Mesenteric fat pad (tissue), 1 donor: ENCODE results near the gene MGAM2. TPM values are rescaled to one million over a fixed set of nuclear protein-coding genes. Genes with fewer than 3 reads are reported as not detected.

ENCODE experiments used
- DNase-seq: peaks from one replicate; pipeline ENCODE4 v3.0.0-alpha.2; 2020; ENCODE audit warnings: low spot score
- total RNA-seq: library from RNA; stranded (reverse); fragmentation: NEBNext Ultra II Directional; extraction: Animal tissue kit (Norgen Biotek cat#: 25700); gene quantifications from one replicate; pipeline ENCODE4 v1.2.1, GENCODE V29; 2021
- donor health status: DM: yes; HTN: yes; CAD: no.

The MGAM2 gene
- total RNA-seq, 1 donor from 2014 or later, result 1.2 TPM

GRCh38 chr7:142175594-142175993, 64.1 kb downstream of the MGAM2 start:
- no peak for DNase-seq

DNA sequence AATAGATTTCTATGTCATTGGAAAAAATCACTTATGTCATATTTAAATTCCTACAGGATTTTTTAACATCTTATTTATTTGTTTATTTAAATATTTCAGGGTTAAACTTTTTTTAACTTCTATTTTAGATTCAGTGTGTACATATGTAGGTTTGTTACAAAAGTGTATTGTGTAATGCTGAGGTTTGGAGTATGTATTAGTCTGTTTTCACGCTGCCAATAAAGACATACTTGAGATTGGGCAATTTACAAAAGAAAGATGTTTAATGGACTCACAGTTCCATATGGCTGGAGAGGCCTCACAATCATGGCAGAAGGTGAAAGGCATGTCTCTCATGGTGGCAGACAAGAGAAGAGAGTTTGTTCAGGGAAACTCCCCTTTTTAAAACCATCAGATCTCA, 65.4 kb downstream of the MGAM2 start:
- no peak for DNase-seq

- no peak for DNase-seq
Measured at GRCh38 chr7:142177869-142178268, 66.4 kb downstream of the MGAM2 start.

DNA sequence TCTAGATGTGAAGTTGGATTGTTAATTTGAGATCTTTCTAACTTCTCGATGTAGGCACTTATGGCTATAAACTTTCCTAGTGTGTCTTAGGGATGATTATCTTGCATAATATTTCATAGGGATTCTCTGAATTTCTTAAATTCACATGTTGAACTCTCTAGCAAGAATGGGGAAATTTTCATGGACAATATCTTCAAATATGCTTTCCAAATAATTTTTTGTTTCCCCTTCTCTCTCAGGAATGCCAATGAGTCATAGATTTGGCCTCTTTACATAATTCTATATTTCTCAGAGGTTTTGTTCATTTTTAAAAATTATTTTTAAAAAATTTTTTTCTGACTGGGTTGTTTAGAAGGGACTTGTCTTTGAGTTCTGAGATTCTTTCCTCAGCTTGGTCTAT, 68.9 kb downstream of the MGAM2 start:
- no peak for DNase-seq

DNA sequence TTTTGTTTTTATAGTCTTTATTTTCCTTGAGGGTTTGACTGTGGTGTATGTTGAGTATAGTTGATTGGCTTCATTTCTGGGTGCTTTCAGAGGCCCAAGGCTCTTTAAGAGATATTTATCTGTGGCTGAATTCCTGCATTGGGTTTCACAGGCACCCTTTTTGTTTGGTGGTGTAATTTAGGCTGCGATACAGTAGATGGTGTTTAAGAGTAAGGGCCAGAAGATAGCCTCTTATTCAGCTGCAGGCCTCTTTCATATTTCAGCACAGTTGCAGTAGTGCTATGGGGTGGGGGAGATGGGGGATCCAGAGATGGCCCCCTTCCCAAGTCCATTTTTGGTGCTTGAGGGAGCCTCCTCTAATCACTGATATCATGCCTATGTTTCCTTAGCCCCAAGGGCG, 69.7 kb downstream of the MGAM2 start:
- DNase-seq, result no peak

- no peak for DNase-seq
Measured at GRCh38 chr7:142181966-142182365, 70.4 kb downstream of the MGAM2 start.

DNA sequence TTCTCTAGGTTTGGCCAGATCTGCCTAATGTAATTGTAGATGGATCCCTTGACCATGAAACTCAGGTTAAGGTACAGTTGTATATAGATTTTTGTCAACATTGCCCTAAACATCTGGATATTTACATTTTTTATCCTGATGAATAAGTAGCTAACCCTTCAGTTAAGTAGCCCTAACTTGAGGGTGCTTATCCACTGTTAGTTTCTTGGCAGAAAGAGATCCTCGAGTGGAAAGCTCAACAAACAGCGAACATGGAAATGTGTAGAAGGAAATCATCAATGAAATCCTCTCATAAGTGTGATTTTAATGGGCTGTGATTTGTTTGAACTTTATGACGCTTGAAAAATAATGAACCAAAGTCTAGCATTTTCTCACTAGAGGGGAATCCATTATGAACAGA, 73.6 kb downstream of the MGAM2 start:
- no peak for DNase-seq

- no peak for DNase-seq
Measured at GRCh38 chr7:142185801-142186200, 74.3 kb downstream of the MGAM2 start.

DNA sequence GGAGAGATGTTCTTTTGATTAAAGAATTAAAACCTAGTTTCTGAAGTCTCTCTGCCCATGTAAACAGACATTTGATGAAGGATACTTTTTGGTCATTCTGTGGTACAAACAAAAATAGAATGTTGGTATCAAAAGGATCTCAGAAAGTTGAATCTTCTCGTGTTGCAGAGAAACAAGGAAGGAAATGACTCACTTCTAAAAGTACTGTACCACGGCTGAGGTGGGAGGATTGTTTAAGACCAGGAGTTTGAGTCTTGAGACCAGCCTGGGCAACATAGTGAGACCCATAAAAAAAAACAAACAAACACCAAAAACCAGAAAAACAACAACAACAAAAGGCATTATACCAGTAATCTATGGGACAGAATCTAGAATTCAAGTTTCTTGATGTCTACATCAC, 76.6 kb downstream of the MGAM2 start:
- no peak for DNase-seq

DNA sequence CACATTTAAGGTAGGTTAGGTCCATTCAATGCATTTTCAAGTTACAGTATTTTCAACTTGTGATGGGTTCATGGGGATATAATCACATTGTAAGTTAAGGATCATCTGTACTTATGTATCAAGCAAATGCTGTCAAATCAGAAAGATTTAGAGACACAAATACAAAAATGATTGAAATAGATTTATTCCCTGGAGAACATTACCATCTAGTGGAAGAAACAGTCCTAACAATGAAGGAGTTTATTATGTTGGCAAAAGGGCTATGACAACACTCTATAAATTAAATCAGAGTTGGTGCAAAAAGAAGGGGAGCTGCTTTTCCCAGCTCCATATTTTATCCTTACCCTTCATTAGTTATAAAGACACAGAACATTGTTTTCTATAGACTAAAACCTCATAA, 77.3 kb downstream of the MGAM2 start:
- no peak for DNase-seq

DNA sequence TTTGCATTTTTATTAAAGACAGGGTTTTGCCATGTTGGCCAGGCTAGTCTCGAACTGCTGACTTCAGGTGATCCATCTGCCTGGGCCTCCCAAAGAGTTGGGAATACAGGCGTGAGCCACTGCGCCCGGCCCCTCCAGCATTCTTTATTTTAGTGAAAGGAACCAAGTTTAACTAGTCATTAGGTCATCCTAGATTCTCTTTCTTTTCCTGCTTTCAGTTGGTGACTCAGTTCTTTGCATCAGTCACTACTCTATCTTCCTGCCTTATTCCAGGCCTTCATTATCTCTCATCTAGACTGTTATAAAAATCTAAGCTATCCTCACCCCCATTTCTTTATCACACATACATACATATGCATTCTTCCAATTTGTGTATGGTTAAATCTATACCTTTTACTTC, 82.7 kb downstream of the MGAM2 start:
- no peak for DNase-seq

GRCh38 chr7:142196066-142196840, 84.7 kb downstream of the MGAM2 start:
- DNase-seq, result no peak

DNA sequence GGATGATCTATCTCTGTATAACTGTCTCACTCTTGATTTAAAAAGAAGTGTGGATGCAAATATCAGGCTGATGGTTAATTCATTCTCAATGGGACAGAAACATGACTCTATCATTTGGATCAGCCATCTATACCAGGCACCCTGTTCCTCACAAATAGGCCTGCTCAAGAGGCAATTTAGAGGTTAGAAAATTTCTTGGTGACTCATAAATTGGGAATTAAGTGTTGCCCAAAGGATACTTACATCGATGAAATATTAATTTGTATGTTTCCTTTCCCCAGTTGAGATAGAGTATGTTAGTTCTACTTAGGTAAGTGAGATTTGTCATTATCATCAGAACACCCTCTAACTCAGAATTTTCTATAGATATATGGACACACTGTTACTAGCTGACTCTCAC, 88.7 kb downstream of the MGAM2 start:
- no peak for DNase-seq

DNA sequence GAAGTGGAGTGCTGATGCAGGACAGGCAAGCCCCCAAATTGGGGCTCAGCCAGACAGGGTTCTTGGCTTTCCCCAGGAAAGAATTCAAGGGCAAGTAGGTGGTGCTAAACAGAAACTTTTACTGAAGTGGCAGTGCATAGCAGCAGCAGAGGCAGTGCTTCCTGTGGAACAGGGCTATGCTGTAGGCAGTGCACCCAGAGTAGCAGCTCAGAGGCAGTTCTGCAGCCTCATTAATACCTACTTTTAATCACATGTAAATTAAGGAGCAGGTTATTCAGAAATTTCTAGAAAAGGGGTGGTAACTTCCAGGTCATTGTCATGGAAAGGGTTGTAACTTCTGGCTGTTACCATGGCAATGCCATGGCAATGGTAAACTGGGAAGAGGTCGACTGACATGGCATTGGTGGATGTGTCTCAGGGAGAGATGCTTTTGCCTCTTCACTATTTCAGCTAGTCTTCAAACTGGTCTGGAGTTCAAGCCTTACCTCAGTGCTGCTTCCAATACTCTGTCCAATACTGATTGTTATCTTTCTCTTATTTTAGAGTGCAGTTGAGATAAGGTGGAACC, 117.1 kb downstream of the MGAM2 start:
- no peak for DNase-seq

DNA sequence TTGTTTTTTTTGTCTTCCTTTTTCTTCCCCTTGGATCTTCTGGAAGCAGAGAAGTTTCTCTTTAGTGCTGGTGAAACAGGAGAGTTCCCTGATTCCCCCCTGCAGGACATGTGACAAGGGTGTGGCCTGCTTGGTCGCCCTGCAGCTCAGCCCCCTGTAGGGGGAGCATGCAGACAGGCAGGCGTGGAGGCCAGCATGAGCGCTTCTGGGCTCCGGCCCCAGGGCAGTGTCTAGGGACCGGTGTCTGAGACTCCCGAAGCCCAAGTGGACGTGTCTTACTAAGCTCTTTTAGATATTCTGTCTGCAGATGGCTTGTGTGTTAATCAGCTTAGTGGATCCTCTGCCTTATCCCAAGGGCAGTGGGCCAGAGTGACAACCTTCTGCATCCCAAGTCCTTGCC, 120.2 kb downstream of the MGAM2 start:
- no peak for DNase-seq

DNA sequence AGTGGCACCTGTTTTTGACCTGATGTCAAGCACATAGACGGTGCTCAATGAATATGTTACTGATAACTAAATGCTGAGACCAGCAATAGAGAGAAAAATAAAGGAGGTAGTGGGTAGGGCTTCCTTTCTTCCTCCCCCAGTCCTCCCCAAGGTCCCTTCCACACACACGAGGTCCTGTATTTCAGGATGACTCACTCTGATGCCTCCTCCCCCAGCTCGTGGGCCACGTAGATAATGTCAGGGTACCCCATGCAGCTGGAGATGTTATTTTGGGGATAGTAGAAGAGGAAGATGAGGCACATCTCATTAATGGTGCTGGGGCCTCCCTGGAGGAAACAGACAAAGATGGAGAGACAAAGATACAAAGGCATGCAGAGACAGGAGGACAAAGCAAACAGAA, 129.0 kb downstream of the MGAM2 start:
- no peak for DNase-seq

- DNase-seq, result no peak
Measured at GRCh38 chr7:142243823-142244222, 132.3 kb downstream of the MGAM2 start.

DNA sequence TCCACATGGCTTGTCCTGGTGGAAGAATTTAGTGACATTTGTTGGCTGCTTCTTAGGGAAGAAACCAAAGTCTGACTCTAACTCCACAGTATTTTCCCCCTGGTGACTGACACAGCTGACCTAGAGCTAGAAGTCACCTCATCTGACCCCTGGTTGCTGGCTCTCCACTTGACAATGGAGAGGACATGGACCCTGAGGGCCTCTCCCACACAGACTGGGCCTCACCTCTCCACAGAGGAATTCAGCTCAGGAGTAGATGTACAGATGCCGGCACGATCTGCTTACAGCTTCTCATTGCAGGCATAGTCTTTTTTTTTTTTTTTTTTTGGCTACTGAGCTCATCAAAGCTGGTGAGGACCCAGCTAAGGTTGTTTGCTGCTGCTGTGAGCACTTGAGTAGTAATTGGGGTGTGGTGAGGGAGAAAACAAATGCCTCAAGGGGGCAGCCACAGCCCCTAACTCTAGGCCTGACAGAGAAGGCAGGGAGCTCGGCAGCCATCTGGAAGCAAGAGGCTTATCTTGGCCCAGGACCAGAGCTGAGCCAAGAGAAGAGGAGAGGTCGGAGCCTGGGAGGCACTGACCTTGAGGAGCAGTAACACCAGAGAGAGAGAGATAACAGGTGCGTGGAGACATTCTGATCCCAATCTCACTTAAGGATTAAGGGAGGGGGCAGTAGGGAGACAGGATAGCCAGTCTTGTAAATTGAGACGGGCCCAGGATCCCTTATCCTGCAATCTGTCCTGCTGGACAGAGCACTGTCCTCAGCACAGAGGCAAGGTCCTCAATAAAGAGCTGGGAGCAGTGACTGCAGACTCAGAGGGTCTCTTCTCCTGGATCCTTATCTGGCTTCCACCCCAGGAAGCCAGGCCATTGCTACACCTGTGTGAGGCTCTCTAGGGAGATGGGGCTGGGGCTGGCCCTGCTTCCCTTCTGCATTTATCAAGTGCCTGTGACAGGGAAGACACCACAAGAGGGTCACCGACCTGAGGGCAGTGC, 136.9 kb downstream of the MGAM2 start:
- no peak for DNase-seq

GRCh38 chr7:142249918-142250317, 138.4 kb downstream of the MGAM2 start:
- no peak for DNase-seq

GRCh38 chr7:142250705-142251104, 139.2 kb downstream of the MGAM2 start:
- DNase-seq, result no peak

- no peak for DNase-seq
Measured at GRCh38 chr7:142257958-142258357, 146.4 kb downstream of the MGAM2 start, which contains the start of gene PRSS58. Gene PRSS58, minus strand, starts transcription at chr7:142258058. Its CDS starts 351 bp downstream, at chr7:142257707.
